ENCODE results near the gene NHP2. TPM values are rescaled to one million over a fixed set of nuclear protein-coding genes. Genes with fewer than 3 reads are reported as not detected.

Gene NHP2
- total and polyA plus RNA-seq, 3 experiments from 2014 or later, result 219 to 311 (median 298) TPM

DNA sequence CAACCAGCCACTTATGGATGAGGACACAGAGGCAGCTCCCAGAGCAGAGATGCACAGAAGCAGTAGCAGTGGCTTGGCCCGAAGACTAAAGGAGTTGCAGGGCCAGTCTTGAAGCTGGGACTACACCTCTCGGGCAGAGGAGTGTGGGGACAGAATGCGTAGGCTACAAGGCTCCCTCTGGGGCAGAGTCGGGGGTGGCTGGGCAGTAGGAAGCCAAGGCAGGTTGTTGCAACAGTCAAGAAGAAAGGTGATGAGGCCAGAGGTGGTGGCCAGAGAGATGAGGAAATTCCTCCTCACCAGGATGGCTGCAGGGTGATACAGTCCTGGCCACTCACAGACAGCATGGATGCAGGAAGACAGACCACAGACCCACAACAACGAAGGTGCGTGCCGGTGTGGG is 45.2 kb downstream of the NHP2 start:
- no peak for DNase-seq
- POLR2A ChIA-PET, result no interaction called here
- Mint-ChIP-seq H3K4me3 (peak overlapping the region in 1 of 7 donors; percentile 80), H3K36me3 (no peaks in the 10 kb centered on the region), H3K9me3 (no peaks in the 10 kb centered on the region), H3K4me1 (peaks cover 6 to 28% (median 11%) of the 10 kb centered on the region in 3 donors), H3K27ac (no peak overlapping the region), H3K27me3 (no peaks in the 10 kb centered on the region)
- Histone ChIP-seq H3K4me3 (ENCODE audit: low read length) (no peak overlapping the region), H3K9me3 (ENCODE audit: low read length) (no peaks in the 10 kb centered on the region), H3K36me3 (ENCODE audit: insufficient read depth, low read length) (no peaks in the 10 kb centered on the region), H3K27me3 (ENCODE audit: insufficient read depth, low read length, poor library complexity, severe bottlenecking) (no peaks in the 10 kb centered on the region), H3K4me1 (ENCODE audit: insufficient read depth, low read length) (peaks cover 5% of the 10 kb centered on the region), H3K27ac (ENCODE audit: low read depth, low read length) (no peak overlapping the region)
- CTCF ChIA-PET, result interaction anchor here (0.6 to 1.8 kb wide), 2 partner anchors 12 to 31 kb away, joined by 3 to 7 read pairs; no protein-coding TSS in a partner anchor

GRCh38 chr5:178107756-178108310 is 45.9 kb downstream of the NHP2 start:
- H3K4me3 ChIP-seq (ENCODE audit: low read length), result no peak overlapping the region
- ChIA-PET CTCF (interaction anchor here (0.6 to 1.8 kb wide), 3 partner anchors 13 to 38 kb away, joined by 3 to 7 read pairs (median 4); no protein-coding TSS in a partner anchor), POLR2A (no interaction called here)
- H3K27ac ChIP-seq (ENCODE audit: low read depth, low read length), result no peak overlapping the region
- H3K9me3 ChIP-seq (ENCODE audit: low read length), result no peaks in the 10 kb centered on the region
- H3K27me3 Mint-ChIP-seq, result no peaks in the 10 kb centered on the region
- no peaks in the 10 kb centered on the region for H3K36me3 Mint-ChIP-seq
- peaks cover 3% of the 10 kb centered on the region for H3K4me1 ChIP-seq (ENCODE audit: insufficient read depth, low read length)
- H3K27ac Mint-ChIP-seq, result peak overlapping the region in 1 of 8 donors; percentile 66
- no peak for DNase-seq
- H3K4me3 Mint-ChIP-seq, result peak overlapping the region in 2 of 7 donors; percentile 32 to 80
- no peaks in the 10 kb centered on the region for H3K36me3 ChIP-seq (ENCODE audit: insufficient read depth, low read length)
- peaks cover 3 to 24% (median 9%) of the 10 kb centered on the region in 3 donors for H3K4me1 Mint-ChIP-seq
- H3K9me3 Mint-ChIP-seq, result no peaks in the 10 kb centered on the region
- no peaks in the 10 kb centered on the region for H3K27me3 ChIP-seq (ENCODE audit: insufficient read depth, low read length, poor library complexity, severe bottlenecking)

GRCh38 chr5:178106556-178107239 is 47.0 kb downstream of the NHP2 start:
- H3K9me3 ChIP-seq (ENCODE audit: low read length), result no peaks in the 10 kb centered on the region
- no peaks in the 10 kb centered on the region for H3K9me3 Mint-ChIP-seq
- H3K4me3 ChIP-seq (ENCODE audit: low read length), result no peak overlapping the region
- H3K27ac Mint-ChIP-seq, result peak overlapping the region in 2 of 8 donors; percentile 23 to 60
- H3K36me3 Mint-ChIP-seq, result no peaks in the 10 kb centered on the region
- no peaks in the 10 kb centered on the region for H3K36me3 ChIP-seq (ENCODE audit: insufficient read depth, low read length)
- H3K4me3 Mint-ChIP-seq, result no peak overlapping the region
- POLR2A ChIA-PET, result no interaction called here
- H3K27ac ChIP-seq (ENCODE audit: low read depth, low read length), result no peak overlapping the region
- no peaks in the 10 kb centered on the region for H3K27me3 Mint-ChIP-seq
- H3K27me3 ChIP-seq (ENCODE audit: insufficient read depth, low read length, poor library complexity, severe bottlenecking), result no peaks in the 10 kb centered on the region
- no peaks in the 10 kb centered on the region for H3K4me1 ChIP-seq (ENCODE audit: insufficient read depth, low read length)
- CTCF ChIA-PET, result interaction anchor here (1.1 to 1.8 kb wide), 3 partner anchors 14 to 39 kb away, joined by 4 to 7 read pairs (median 6); no protein-coding TSS in a partner anchor
- H3K4me1 Mint-ChIP-seq, result peaks cover 0 to 20% (median 7%) of the 10 kb centered on the region in 3 donors
- no peak for DNase-seq

- no peak for DNase-seq
- POLR2A ChIA-PET, result interaction anchor here (0.7 kb wide), 2 partner anchors 47 to 553 kb away, joined by 4 to 9 read pairs; partner anchors contain the start of gene NHP2
- H3K36me3 ChIP-seq (ENCODE audit: insufficient read depth, low read length), result no peaks in the 10 kb centered on the region
- H3K36me3 Mint-ChIP-seq, result no peaks in the 10 kb centered on the region
- H3K27ac ChIP-seq (ENCODE audit: low read depth, low read length), result no peak overlapping the region
- H3K4me1 Mint-ChIP-seq, result peaks cover 0 to 20% (median 7%) of the 10 kb centered on the region in 3 donors
- no peaks in the 10 kb centered on the region for H3K9me3 ChIP-seq (ENCODE audit: low read length)
- no peaks in the 10 kb centered on the region for H3K27me3 ChIP-seq (ENCODE audit: insufficient read depth, low read length, poor library complexity, severe bottlenecking)
- H3K4me3 Mint-ChIP-seq, result no peak overlapping the region
- no peaks in the 10 kb centered on the region for H3K27me3 Mint-ChIP-seq
- no peaks in the 10 kb centered on the region for H3K4me1 ChIP-seq (ENCODE audit: insufficient read depth, low read length)
- H3K9me3 Mint-ChIP-seq, result no peaks in the 10 kb centered on the region
- no peak overlapping the region for H3K4me3 ChIP-seq (ENCODE audit: low read length)
- CTCF ChIA-PET, result interaction anchor here (1.6 kb wide), 1 partner anchor 14 kb away, joined by 6 read pairs; no protein-coding TSS in a partner anchor
- H3K27ac Mint-ChIP-seq, result no peak overlapping the region
Observed at GRCh38 chr5:178106086-178106485, 47.6 kb downstream of the NHP2 start.

DNA sequence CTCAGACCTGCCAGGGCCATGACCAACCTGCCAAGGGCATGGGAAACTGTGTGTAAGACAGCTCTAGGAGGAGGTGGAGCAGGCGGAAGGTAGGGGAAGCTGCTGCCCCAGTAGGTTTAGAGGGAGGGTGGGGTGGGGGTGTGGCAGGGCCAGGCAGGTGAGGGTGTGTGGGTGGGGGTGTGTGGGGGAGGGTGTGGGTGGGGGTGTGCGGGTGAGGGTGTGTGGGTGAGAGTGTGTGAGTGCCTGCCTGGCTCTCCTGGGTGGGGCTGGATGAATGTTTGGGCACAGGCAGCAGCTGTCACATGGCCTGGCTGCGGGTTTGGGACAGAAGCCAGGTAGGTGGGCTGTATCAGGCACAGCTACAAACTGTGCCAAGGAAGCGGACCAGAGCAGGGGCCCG is 49.2 kb downstream of the NHP2 start:
- H3K4me3 Mint-ChIP-seq, result no peak overlapping the region
- Histone ChIP-seq H3K27me3 (ENCODE audit: insufficient read depth, low read length, poor library complexity, severe bottlenecking) (no peaks in the 10 kb centered on the region), H3K27ac (ENCODE audit: low read depth, low read length) (no peak overlapping the region), H3K4me3 (ENCODE audit: low read length) (no peak overlapping the region), H3K4me1 (ENCODE audit: insufficient read depth, low read length) (no peaks in the 10 kb centered on the region), H3K9me3 (ENCODE audit: low read length) (no peaks in the 10 kb centered on the region), H3K36me3 (ENCODE audit: insufficient read depth, low read length) (no peaks in the 10 kb centered on the region)
- H3K27me3 Mint-ChIP-seq, result no peaks in the 10 kb centered on the region
- peak in 1 of 5 donors; percentile 21 for DNase-seq
- H3K4me1 Mint-ChIP-seq, result peaks cover 0 to 20% (median 7%) of the 10 kb centered on the region in 3 donors
- ChIA-PET CTCF (interaction anchor here (1.1 kb wide), 1 partner anchor 12 kb away, joined by 3 read pairs; no protein-coding TSS in a partner anchor), POLR2A (no interaction called here)
- H3K36me3 Mint-ChIP-seq, result no peaks in the 10 kb centered on the region
- peak overlapping the region in 1 of 8 donors; percentile 93 for H3K27ac Mint-ChIP-seq
- H3K9me3 Mint-ChIP-seq, result no peaks in the 10 kb centered on the region

DNA sequence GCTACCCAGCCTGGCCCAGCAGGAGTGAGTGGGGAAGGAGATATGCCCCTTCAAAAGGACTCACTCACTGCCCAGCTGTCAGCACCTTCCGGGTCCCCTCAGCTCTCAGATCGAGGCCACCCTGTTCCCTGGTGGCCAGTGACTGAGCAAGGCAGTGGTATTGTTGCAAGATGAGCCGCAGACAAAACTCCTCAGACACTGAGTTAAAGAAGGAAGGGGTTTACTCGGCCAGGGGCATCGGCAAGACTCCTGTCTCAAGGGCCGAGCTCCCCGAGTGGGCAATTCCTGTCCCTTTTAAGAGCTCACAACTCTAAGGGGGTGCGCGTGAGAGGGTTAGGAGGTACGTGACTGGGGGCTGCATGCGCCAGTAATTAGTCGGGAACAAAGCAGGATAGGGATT is 50.1 kb downstream of the NHP2 start:
- Mint-ChIP-seq H3K4me3 (no peak overlapping the region), H3K9me3 (no peaks in the 10 kb centered on the region), H3K4me1 (peaks cover 0 to 16% (median 7%) of the 10 kb centered on the region in 3 donors), H3K36me3 (no peaks in the 10 kb centered on the region), H3K27me3 (no peaks in the 10 kb centered on the region), H3K27ac (no peak overlapping the region)
- Histone ChIP-seq H3K4me1 (ENCODE audit: insufficient read depth, low read length) (no peaks in the 10 kb centered on the region), H3K9me3 (ENCODE audit: low read length) (no peaks in the 10 kb centered on the region), H3K36me3 (ENCODE audit: insufficient read depth, low read length) (no peaks in the 10 kb centered on the region), H3K4me3 (ENCODE audit: low read length) (no peak overlapping the region), H3K27ac (ENCODE audit: low read depth, low read length) (no peak overlapping the region), H3K27me3 (ENCODE audit: insufficient read depth, low read length, poor library complexity, severe bottlenecking) (no peaks in the 10 kb centered on the region)
- ChIA-PET CTCF (no interaction called here), POLR2A (no interaction called here)
- no peak for DNase-seq

Other genes with a start within 250 kb of the NHP2 start
- not detected for gene PROP1, start 157.6 kb downstream of the NHP2 start, total RNA-seq
- gene PROP1, start 157.6 kb downstream of the NHP2 start, polyA plus RNA-seq, result not detected
- 1 to 10 TPM; 5.2 to 5.3 TPM for gene N4BP3, start 40.4 kb downstream of the NHP2 start, total RNA-seq
- gene N4BP3, start 40.4 kb downstream of the NHP2 start, polyA plus RNA-seq, result 1.7 TPM
- gene RMND5B, start 22.9 kb downstream of the NHP2 start, total RNA-seq, result 10 to 100 TPM; 27.9 to 28.8 TPM
- 22.0 TPM for gene RMND5B, start 22.9 kb downstream of the NHP2 start, polyA plus RNA-seq
- gene GMCL2, start 33.5 kb upstream of the NHP2 start, total RNA-seq, result not detected
- not detected for gene GMCL2, start 33.5 kb upstream of the NHP2 start, polyA plus RNA-seq
- 100 to 1,000 TPM; 672 to 673 TPM for gene HNRNPAB, start 50.6 kb upstream of the NHP2 start, total RNA-seq
- gene HNRNPAB, start 50.6 kb upstream of the NHP2 start, polyA plus RNA-seq, result 80.5 TPM
- gene PHYKPL, start 78.9 kb upstream of the NHP2 start, total RNA-seq, result 10 to 100 TPM; 57.8 to 61.1 TPM
- gene PHYKPL, start 78.9 kb upstream of the NHP2 start, polyA plus RNA-seq, result 41.6 TPM